Measurements from ENCODE around the gene G6PC1. TPM values are rescaled to one million over a fixed set of nuclear protein-coding genes. Genes with fewer than 3 reads are reported as not detected.

Gene G6PC1
- total and polyA plus RNA-seq, 2 of the 13 experiments (the other 11 are each of a cell fraction or from before 2014, with no cell fraction given) = 1.7 to 37.9 TPM

DNA sequence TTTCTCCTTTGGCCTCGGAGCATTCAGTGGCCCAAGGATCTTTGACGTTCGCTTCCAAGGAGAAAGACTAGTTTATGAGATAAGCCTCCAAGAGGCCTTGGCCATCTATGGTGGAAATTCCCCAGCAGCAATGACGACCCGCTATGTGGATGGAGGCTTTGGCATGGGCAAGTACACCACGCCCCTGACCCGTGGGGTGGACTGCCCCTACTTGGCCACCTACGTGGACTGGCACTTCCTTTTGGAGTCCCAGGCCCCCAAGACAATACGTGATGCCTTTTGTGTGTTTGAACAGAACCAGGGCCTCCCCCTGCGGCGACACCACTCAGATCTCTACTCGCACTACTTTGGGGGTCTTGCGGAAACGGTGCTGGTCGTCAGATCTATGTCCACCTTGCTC is 48.2 kb upstream of the G6PC1 start:
- FAIRE-seq = no peak
- peaks cover 10% of the 10 kb centered on the region for H3K79me2 ChIP-seq (ENCODE audit: insufficient read depth, low read length)
- no peaks in the 10 kb centered on the region; a peak in 1 of 5 replicates for H3K36me3 ChIP-seq (replicated peaks in 1 of 2; ENCODE audit: control insufficient read depth in 1 of 2, insufficient read depth in 2 of 2, low read length in 2 of 2)
- H3K27ac ChIP-seq (ENCODE audit: extremely low read length, insufficient read depth, low read length) = no peak overlapping the region
- TF ChIP-seq ZC3H13 (CRISPR knock-in tag; IDR thresholded peaks at IDR 0.05) = 0 out of 2 replicates have a peak, but pooled peaks have one; percentile 31
- 0 out of 2 replicates have a peak, but pooled peaks have one; percentile 39 for TF ChIP-seq ZNF572 (CRISPR knock-in tag; IDR thresholded peaks at IDR 0.05)
- no peak for TF ChIP-seq SP1 (IDR thresholded peaks at IDR 0.05)
- TF ChIP-seq SP1 (CRISPR knock-in tag; IDR thresholded peaks at IDR 0.05) = no peak
- no peak overlapping the region for H2AFZ ChIP-seq (ENCODE audit: low read length)
- in situ Hi-C loops (cut with HindIII; ENCODE audit: extremely low pct_ligation_motif_present, low pct_unique_long_range_greater_than_20kb) = no loop called here
- H3K9me3 ChIP-seq (ENCODE audit: low read length) = no peaks in the 10 kb centered on the region
- H4K20me1 ChIP-seq (ENCODE audit: insufficient read depth, low read length) = no peaks in the 10 kb centered on the region
- WGBS (ENCODE audit: low lambda C conversion rate) = 93% methylated on average over 14 of the region's 15 CpGs
- no peak overlapping the region for H3K9ac ChIP-seq (ENCODE audit: insufficient read depth, low read depth, low read length)
- no peak overlapping the region for H3K4me3 ChIP-seq (replicated peaks in 1 of 3; ENCODE audit: insufficient read depth in 1 of 3, low read depth in 2 of 3, low read length in 3 of 3)
- intact Hi-C loops (cut with micrococcal nuclease; ENCODE audit: unreplicated experiment) = loop anchor here (2.0 kb wide), 1 partner anchor 14 kb away; no protein-coding TSS in a partner anchor
- ChIA-PET CTCF (ENCODE audit: low intra/inter-chr PET ratio, low total read pairs) (no interaction called here), POLR2A (interaction anchor here (0.9 to 4.1 kb wide), 5 partner anchors 12 to 76 kb away, joined by 3 to 36 read pairs (median 5); no protein-coding TSS in a partner anchor)
- DNase-seq (ENCODE audit: low spot score) = no peak
- H3K27me3 ChIP-seq (ENCODE audit: control insufficient read depth in 1 of 2, insufficient read depth in 2 of 2, low read length in 2 of 2) = no peaks in the 10 kb centered on the region
- H3K4me2 ChIP-seq (ENCODE audit: low read depth, low read length) = peak overlapping the region; percentile 80; the same call in 1 of the 2 replicates
- ATAC-seq = no peak
- peaks cover 76% of the 10 kb centered on the region for H3K4me1 ChIP-seq (ENCODE audit: insufficient read depth, low read length)
- no TSS peak for BruUV-seq (replicated peaks)

GRCh38 chr17:42853004-42853403 is 47.6 kb upstream of the G6PC1 start:
- BruUV-seq (replicated peaks) = no TSS peak
- WGBS (ENCODE audit: low lambda C conversion rate) = 82% methylated on average over 4 of the region's 4 CpGs
- TF ChIP-seq ZBTB7A (CRISPR knock-in tag; IDR thresholded peaks at IDR 0.05) (no peak), MAFK (conservative IDR thresholded peaks at IDR 0.05 in 1 of 2, IDR thresholded peaks at IDR 0.05 in 1 of 2; ENCODE audit: low read length in 2 of 2) (no peak), MLX (CRISPR knock-in tag; IDR thresholded peaks at IDR 0.05) (no peak), ZNF781 (CRISPR knock-in tag; IDR thresholded peaks at IDR 0.05; ENCODE audit: borderline replicate concordance, not compliant biosample characterization) (no peak), ATF7-NPFF (CRISPR knock-in tag; IDR thresholded peaks at IDR 0.05; ENCODE audit: low read depth) (no peak), BORCS8-MEF2B (CRISPR knock-in tag; IDR thresholded peaks at IDR 0.05) (0 out of 2 replicates have a peak, but pooled peaks have one; percentile 15), ZNF788 (CRISPR knock-in tag; IDR thresholded peaks at IDR 0.05; ENCODE audit: borderline replicate concordance) (no peak), HNRNPK (IDR thresholded peaks at IDR 0.05; ENCODE audit: low read depth, low read length, poor library complexity, severe bottlenecking) (no peak)
- TF ChIP-seq, protein P1, sequence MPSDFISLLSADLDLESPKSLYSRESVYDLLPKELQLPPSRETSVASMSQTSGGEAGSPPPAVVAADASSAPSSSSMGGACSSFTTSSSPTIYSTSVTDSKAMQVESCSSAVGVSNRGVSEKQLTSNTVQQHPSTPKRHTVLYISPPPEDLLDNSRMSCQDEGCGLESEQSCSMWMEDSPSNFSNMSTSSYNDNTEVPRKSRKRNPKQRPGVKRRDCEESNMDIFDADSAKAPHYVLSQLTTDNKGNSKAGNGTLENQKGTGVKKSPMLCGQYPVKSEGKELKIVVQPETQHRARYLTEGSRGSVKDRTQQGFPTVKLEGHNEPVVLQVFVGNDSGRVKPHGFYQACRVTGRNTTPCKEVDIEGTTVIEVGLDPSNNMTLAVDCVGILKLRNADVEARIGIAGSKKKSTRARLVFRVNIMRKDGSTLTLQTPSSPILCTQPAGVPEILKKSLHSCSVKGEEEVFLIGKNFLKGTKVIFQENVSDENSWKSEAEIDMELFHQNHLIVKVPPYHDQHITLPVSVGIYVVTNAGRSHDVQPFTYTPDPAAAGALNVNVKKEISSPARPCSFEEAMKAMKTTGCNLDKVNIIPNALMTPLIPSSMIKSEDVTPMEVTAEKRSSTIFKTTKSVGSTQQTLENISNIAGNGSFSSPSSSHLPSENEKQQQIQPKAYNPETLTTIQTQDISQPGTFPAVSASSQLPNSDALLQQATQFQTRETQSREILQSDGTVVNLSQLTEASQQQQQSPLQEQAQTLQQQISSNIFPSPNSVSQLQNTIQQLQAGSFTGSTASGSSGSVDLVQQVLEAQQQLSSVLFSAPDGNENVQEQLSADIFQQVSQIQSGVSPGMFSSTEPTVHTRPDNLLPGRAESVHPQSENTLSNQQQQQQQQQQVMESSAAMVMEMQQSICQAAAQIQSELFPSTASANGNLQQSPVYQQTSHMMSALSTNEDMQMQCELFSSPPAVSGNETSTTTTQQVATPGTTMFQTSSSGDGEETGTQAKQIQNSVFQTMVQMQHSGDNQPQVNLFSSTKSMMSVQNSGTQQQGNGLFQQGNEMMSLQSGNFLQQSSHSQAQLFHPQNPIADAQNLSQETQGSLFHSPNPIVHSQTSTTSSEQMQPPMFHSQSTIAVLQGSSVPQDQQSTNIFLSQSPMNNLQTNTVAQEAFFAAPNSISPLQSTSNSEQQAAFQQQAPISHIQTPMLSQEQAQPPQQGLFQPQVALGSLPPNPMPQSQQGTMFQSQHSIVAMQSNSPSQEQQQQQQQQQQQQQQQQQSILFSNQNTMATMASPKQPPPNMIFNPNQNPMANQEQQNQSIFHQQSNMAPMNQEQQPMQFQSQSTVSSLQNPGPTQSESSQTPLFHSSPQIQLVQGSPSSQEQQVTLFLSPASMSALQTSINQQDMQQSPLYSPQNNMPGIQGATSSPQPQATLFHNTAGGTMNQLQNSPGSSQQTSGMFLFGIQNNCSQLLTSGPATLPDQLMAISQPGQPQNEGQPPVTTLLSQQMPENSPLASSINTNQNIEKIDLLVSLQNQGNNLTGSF (CRISPR knock-in tag; IDR thresholded peaks at IDR 0.05) = 0 out of 2 replicates have a peak, but pooled peaks have one; percentile 7

More at GRCh38 chr17:42853004-42853403, 47.6 kb upstream of the G6PC1 start:
- DNase-seq (ENCODE audit: low spot score) = no peak
- ChIA-PET CTCF (ENCODE audit: low intra/inter-chr PET ratio, low total read pairs) (no interaction called here), POLR2A (interaction anchor here (0.9 to 4.1 kb wide), 7 partner anchors 11 to 79 kb away, joined by 3 to 36 read pairs (median 5); partner anchors contain the start of gene VPS25)
- peak overlapping the region; percentile 80 for H3K4me2 ChIP-seq (ENCODE audit: low read depth, low read length)
- no peaks in the 10 kb centered on the region for H3K27me3 ChIP-seq (ENCODE audit: control insufficient read depth in 1 of 2, insufficient read depth in 2 of 2, low read length in 2 of 2)
- no peak for FAIRE-seq
- in situ Hi-C loops (cut with HindIII; ENCODE audit: extremely low pct_ligation_motif_present, low pct_unique_long_range_greater_than_20kb) (no loop called here), intact Hi-C loops (cut with micrococcal nuclease; ENCODE audit: unreplicated experiment) (loop anchor here (2.0 kb wide), 1 partner anchor 14 kb away; no protein-coding TSS in a partner anchor)
- peaks cover 10% of the 10 kb centered on the region for H3K79me2 ChIP-seq (ENCODE audit: insufficient read depth, low read length)
- H2AFZ ChIP-seq (ENCODE audit: low read length) = no peak overlapping the region
- no peaks in the 10 kb centered on the region for H3K9me3 ChIP-seq (ENCODE audit: low read length)
- peak; percentile 16 for ATAC-seq
- H3K4me1 ChIP-seq (ENCODE audit: insufficient read depth, low read length) = peaks cover 76% of the 10 kb centered on the region
- H4K20me1 ChIP-seq (ENCODE audit: insufficient read depth, low read length) = no peaks in the 10 kb centered on the region
- H3K4me3 ChIP-seq (replicated peaks in 1 of 3; ENCODE audit: insufficient read depth in 1 of 3, low read depth in 2 of 3, low read length in 3 of 3) = peak overlapping the region in 2 of 3 experiments; percentile 52 to 71; a peak in 2 of 6 replicates
- H3K27ac ChIP-seq (ENCODE audit: extremely low read length, insufficient read depth, low read length) = peak overlapping the region; percentile 77
- H3K9ac ChIP-seq (ENCODE audit: insufficient read depth, low read depth, low read length) = peak overlapping the region; percentile 32; the same call in 1 of the 2 replicates
- H3K36me3 ChIP-seq (replicated peaks in 1 of 2; ENCODE audit: control insufficient read depth in 1 of 2, insufficient read depth in 2 of 2, low read length in 2 of 2) = no peaks in the 10 kb centered on the region; a peak in 1 of 5 replicates

Data from HepG2 (cell line).